ENCODE results near the gene C1orf116. TPM values are rescaled to one million over a fixed set of nuclear protein-coding genes. Genes with fewer than 3 reads are reported as not detected.

C1orf116 gene
- total RNA-seq, 1 donor from 2014 or later, result not detected

- Histone ChIP-seq H3K27ac (ENCODE audit: low read depth, low read length) (no peak overlapping the region), H3K9ac (ENCODE audit: low read depth in 1 of 3, low read length in 3 of 3) (no peak overlapping the region), H3K4me3 (ENCODE audit: low read length in 3 of 3) (no peak overlapping the region), H3K9me3 (ENCODE audit: control insufficient read depth in 3 of 3, low read length in 3 of 3) (no peaks in the 10 kb centered on the region), H3K4me1 (ENCODE audit: control insufficient read depth in 3 of 3, insufficient read depth in 3 of 3, low read length in 3 of 3) (peaks cover 11 to 19% (median 13%) of the 10 kb centered on the region in 3 donors), H3K36me3 (ENCODE audit: control insufficient read depth in 3 of 3, insufficient read depth in 3 of 3, low read length in 3 of 3) (no peaks in the 10 kb centered on the region), H3K27me3 (ENCODE audit: control insufficient read depth in 3 of 3, insufficient read depth in 3 of 3, low read length in 3 of 3) (peaks cover 0 to 3% (median 3%) of the 10 kb centered on the region in 3 donors)
These were observed 2.0 kb downstream of the C1orf116 start for GRCh38 chr1:207030522-207031009.

- Histone ChIP-seq H3K9ac (ENCODE audit: low read depth in 1 of 3, low read length in 3 of 3) (no peak overlapping the region), H3K27ac (ENCODE audit: low read depth, low read length) (no peak overlapping the region), H3K9me3 (ENCODE audit: control insufficient read depth in 3 of 3, low read length in 3 of 3) (no peaks in the 10 kb centered on the region), H3K4me3 (ENCODE audit: low read length in 3 of 3) (no peak overlapping the region), H3K27me3 (ENCODE audit: control insufficient read depth in 3 of 3, insufficient read depth in 3 of 3, low read length in 3 of 3) (peaks cover 0 to 3% (median 3%) of the 10 kb centered on the region in 3 donors), H3K4me1 (ENCODE audit: control insufficient read depth in 3 of 3, insufficient read depth in 3 of 3, low read length in 3 of 3) (peaks cover 18 to 25% (median 19%) of the 10 kb centered on the region in 3 donors), H3K36me3 (ENCODE audit: control insufficient read depth in 3 of 3, insufficient read depth in 3 of 3, low read length in 3 of 3) (no peaks in the 10 kb centered on the region)
These were observed 2.6 kb downstream of the C1orf116 start for GRCh38 chr1:207029701-207030521.

GRCh38 chr1:207028884-207029650 lies 3.5 kb downstream of the C1orf116 start:
- Histone ChIP-seq H3K4me1 (ENCODE audit: control insufficient read depth in 3 of 3, insufficient read depth in 3 of 3, low read length in 3 of 3) (peaks cover 19 to 30% (median 22%) of the 10 kb centered on the region in 3 donors), H3K9ac (ENCODE audit: low read depth in 1 of 3, low read length in 3 of 3) (no peak overlapping the region), H3K27ac (ENCODE audit: low read depth, low read length) (no peak overlapping the region), H3K36me3 (ENCODE audit: control insufficient read depth in 3 of 3, insufficient read depth in 3 of 3, low read length in 3 of 3) (no peaks in the 10 kb centered on the region), H3K4me3 (ENCODE audit: low read length in 3 of 3) (no peak overlapping the region), H3K27me3 (ENCODE audit: control insufficient read depth in 3 of 3, insufficient read depth in 3 of 3, low read length in 3 of 3) (peaks cover 0 to 2% (median 0%) of the 10 kb centered on the region in 3 donors), H3K9me3 (ENCODE audit: control insufficient read depth in 3 of 3, low read length in 3 of 3) (no peaks in the 10 kb centered on the region)

GRCh38 chr1:207027921-207028320 lies 4.6 kb downstream of the C1orf116 start:
- Histone ChIP-seq H3K9me3 (ENCODE audit: control insufficient read depth in 3 of 3, low read length in 3 of 3) (no peaks in the 10 kb centered on the region), H3K4me1 (ENCODE audit: control insufficient read depth in 3 of 3, insufficient read depth in 3 of 3, low read length in 3 of 3) (peaks cover 19 to 30% (median 23%) of the 10 kb centered on the region in 3 donors), H3K36me3 (ENCODE audit: control insufficient read depth in 3 of 3, insufficient read depth in 3 of 3, low read length in 3 of 3) (no peaks in the 10 kb centered on the region), H3K27ac (ENCODE audit: low read depth, low read length) (no peak overlapping the region), H3K9ac (ENCODE audit: low read depth in 1 of 3, low read length in 3 of 3) (no peak overlapping the region), H3K4me3 (ENCODE audit: low read length in 3 of 3) (no peak overlapping the region), H3K27me3 (ENCODE audit: control insufficient read depth in 3 of 3, insufficient read depth in 3 of 3, low read length in 3 of 3) (no peaks in the 10 kb centered on the region)

GRCh38 chr1:207027206-207027777 lies 5.3 kb downstream of the C1orf116 start:
- no peaks in the 10 kb centered on the region for H3K36me3 ChIP-seq (ENCODE audit: control insufficient read depth in 3 of 3, insufficient read depth in 3 of 3, low read length in 3 of 3)

GRCh38 chr1:207026104-207026534 lies 6.4 kb downstream of the C1orf116 start:
- H3K4me1 ChIP-seq (ENCODE audit: control insufficient read depth in 3 of 3, insufficient read depth in 3 of 3, low read length in 3 of 3), result peaks cover 13 to 25% (median 23%) of the 10 kb centered on the region in 3 donors
- no peaks in the 10 kb centered on the region for H3K36me3 ChIP-seq (ENCODE audit: control insufficient read depth in 3 of 3, insufficient read depth in 3 of 3, low read length in 3 of 3)
- no peaks in the 10 kb centered on the region for H3K27me3 ChIP-seq (ENCODE audit: control insufficient read depth in 3 of 3, insufficient read depth in 3 of 3, low read length in 3 of 3)
- no peaks in the 10 kb centered on the region for H3K9me3 ChIP-seq (ENCODE audit: control insufficient read depth in 3 of 3, low read length in 3 of 3)
- H3K27ac ChIP-seq (ENCODE audit: low read depth, low read length), result peak overlapping the region; percentile 42
- H3K9ac ChIP-seq (ENCODE audit: low read depth in 1 of 3, low read length in 3 of 3), result no peak overlapping the region
- H3K4me3 ChIP-seq (ENCODE audit: low read length in 3 of 3), result no peak overlapping the region

More at GRCh38 chr1:207027206-207027777, 5.3 kb downstream of the C1orf116 start:
- Histone ChIP-seq H3K27me3 (ENCODE audit: control insufficient read depth in 3 of 3, insufficient read depth in 3 of 3, low read length in 3 of 3) (no peaks in the 10 kb centered on the region), H3K4me3 (ENCODE audit: low read length in 3 of 3) (no peak overlapping the region), H3K9me3 (ENCODE audit: control insufficient read depth in 3 of 3, low read length in 3 of 3) (no peaks in the 10 kb centered on the region), H3K27ac (ENCODE audit: low read depth, low read length) (no peak overlapping the region), H3K4me1 (ENCODE audit: control insufficient read depth in 3 of 3, insufficient read depth in 3 of 3, low read length in 3 of 3) (peaks cover 19 to 30% (median 25%) of the 10 kb centered on the region in 3 donors), H3K9ac (ENCODE audit: low read depth in 1 of 3, low read length in 3 of 3) (no peak overlapping the region)

GRCh38 chr1:207025146-207025880 lies 7.2 kb downstream of the C1orf116 start:
- Histone ChIP-seq H3K27ac (ENCODE audit: low read depth, low read length) (peak overlapping the region; percentile 42), H3K9ac (ENCODE audit: low read depth in 1 of 3, low read length in 3 of 3) (peak overlapping the region in 1 of 3 donors; percentile 45), H3K4me3 (ENCODE audit: low read length in 3 of 3) (no peak overlapping the region)

GRCh38 chr1:207024202-207025145 lies 8.1 kb downstream of the C1orf116 start:
- Histone ChIP-seq H3K9me3 (ENCODE audit: control insufficient read depth in 3 of 3, low read length in 3 of 3) (no peaks in the 10 kb centered on the region), H3K36me3 (ENCODE audit: control insufficient read depth in 3 of 3, insufficient read depth in 3 of 3, low read length in 3 of 3) (no peaks in the 10 kb centered on the region), H3K27ac (ENCODE audit: low read depth, low read length) (peak overlapping the region; percentile 11), H3K4me1 (ENCODE audit: control insufficient read depth in 3 of 3, insufficient read depth in 3 of 3, low read length in 3 of 3) (peaks cover 13 to 19% (median 19%) of the 10 kb centered on the region in 3 donors), H3K4me3 (ENCODE audit: low read length in 3 of 3) (no peak overlapping the region), H3K27me3 (ENCODE audit: control insufficient read depth in 3 of 3, insufficient read depth in 3 of 3, low read length in 3 of 3) (no peaks in the 10 kb centered on the region), H3K9ac (ENCODE audit: low read depth in 1 of 3, low read length in 3 of 3) (no peak overlapping the region)

More at GRCh38 chr1:207025146-207025880, 7.2 kb downstream of the C1orf116 start:
- H3K9me3 ChIP-seq (ENCODE audit: control insufficient read depth in 3 of 3, low read length in 3 of 3), result no peaks in the 10 kb centered on the region
- peaks cover 13 to 22% (median 19%) of the 10 kb centered on the region in 3 donors for H3K4me1 ChIP-seq (ENCODE audit: control insufficient read depth in 3 of 3, insufficient read depth in 3 of 3, low read length in 3 of 3)
- no peaks in the 10 kb centered on the region for H3K36me3 ChIP-seq (ENCODE audit: control insufficient read depth in 3 of 3, insufficient read depth in 3 of 3, low read length in 3 of 3)
- H3K27me3 ChIP-seq (ENCODE audit: control insufficient read depth in 3 of 3, insufficient read depth in 3 of 3, low read length in 3 of 3), result no peaks in the 10 kb centered on the region

Measured in skeletal muscle tissue (tissue), 4 donors.